Smooth muscle cell (in vitro differentiated cells): Measurements from ENCODE around the gene SGSH. TPM values are rescaled to one million over a fixed set of nuclear protein-coding genes. Genes with fewer than 3 reads are reported as not detected.

Experiments
- DNase-seq: peaks from one replicate; lab custom pipeline; 2025; ENCODE audit not compliant: unreplicated experiment; lab: John Stamatoyannopoulos, UW
- H2AFZ ChIP-seq: fragments of 200-600 bp; sonication (generic); 2 replicates; pipeline ENCODE4 v1.6.0; 2016; ENCODE audit warnings: antibody characterized with exemption, low read depth, mild to moderate bottlenecking
- H3F3A ChIP-seq: fragments of 200-600 bp; sonication (generic); 2 replicates; pipeline ENCODE4 v1.6.0; 2017; ENCODE audit warnings: antibody characterized with exemption, low read depth
- H3K27ac ChIP-seq: fragments of 200-600 bp; sonication (generic); 2 replicates; pipeline ENCODE4 v1.5.1; 2016; ENCODE audit warnings: low read depth, mild to moderate bottlenecking
- H3K27me3 ChIP-seq: fragments of 200-600 bp; sonication (generic); 2 replicates; pipeline ENCODE4 v1.6.1; 2016; ENCODE audit warnings: low read depth, mild to moderate bottlenecking
- H3K36me3 ChIP-seq: fragments of 200-600 bp; sonication (generic); 2 replicates; pipeline ENCODE4 v1.5.1; 2016; ENCODE audit warnings: low read depth
- H3K4me1 ChIP-seq: fragments of 200-600 bp; sonication (generic); 2 replicates; pipeline ENCODE4 v1.5.1; 2016; ENCODE audit warnings: low read depth
- H3K4me2 ChIP-seq: fragments of 200-600 bp; sonication (generic); 2 replicates; pipeline ENCODE4 v1.6.0; 2016; ENCODE audit warnings: mild to moderate bottlenecking
- H3K4me3 ChIP-seq: fragments of 200-600 bp; sonication (generic); 2 replicates; pipeline ENCODE4 v1.5.1; 2016; ENCODE audit warnings: mild to moderate bottlenecking
- H3K79me2 ChIP-seq: fragments of 200-600 bp; sonication (generic); 2 replicates; pipeline ENCODE4 v1.6.0; 2016; ENCODE audit warnings: low read depth, mild to moderate bottlenecking
- H3K9ac ChIP-seq: fragments of 200-600 bp; sonication (generic); 2 replicates; pipeline ENCODE4 v1.6.0; 2016; ENCODE audit warnings: low read depth
- H3K9me3 ChIP-seq: fragments of 200-600 bp; sonication (generic); replicated peaks from 2 replicates; pipeline ENCODE4 v1.5.1; 2016; ENCODE audit warnings: low read depth
- H4K20me1 ChIP-seq: fragments of 200-600 bp; sonication (generic); 2 replicates; pipeline ENCODE4 v1.6.0; 2016; ENCODE audit warnings: low read depth
- WGBS: methylation state at CpG from one replicate; pipeline ENCODE4 v1.1.7; 2016; ENCODE audit warnings: low lambda C conversion rate; 5-methylcytosine and 5-hydroxymethylcytosine counted together
- polyA plus RNA-seq: library from polyadenylated mRNA; unstranded; fragments of >200 nt; fragmentation: Nextera tagmentation; extraction: Ambion mirVana; gene quantifications from 2 replicates; pipeline ENCODE4 v1.2.1, GENCODE V29; 2016
- total RNA-seq: library from RNA; depleted of rRNA; stranded (reverse); fragments of >200 nt; gene quantifications from 2 replicates; pipeline ENCODE4 v1.2.3, GENCODE V29; 2014
- TF ChIP-seq, protein P1 (sequence below): fragments of 200-600 bp; sonication (generic); IDR thresholded peaks from 2 replicates; pipeline ENCODE4 v1.5.1; 2017; ENCODE audit warnings: borderline replicate concordance, mild to moderate bottlenecking, antibody characterized with exemption; ENCODE audit not compliant: insufficient read depth, poor library complexity, severe bottlenecking

The SGSH gene
- total and polyA plus RNA-seq, 2 experiments from 2014 or later = 5.8 to 29.2 TPM

DNA sequence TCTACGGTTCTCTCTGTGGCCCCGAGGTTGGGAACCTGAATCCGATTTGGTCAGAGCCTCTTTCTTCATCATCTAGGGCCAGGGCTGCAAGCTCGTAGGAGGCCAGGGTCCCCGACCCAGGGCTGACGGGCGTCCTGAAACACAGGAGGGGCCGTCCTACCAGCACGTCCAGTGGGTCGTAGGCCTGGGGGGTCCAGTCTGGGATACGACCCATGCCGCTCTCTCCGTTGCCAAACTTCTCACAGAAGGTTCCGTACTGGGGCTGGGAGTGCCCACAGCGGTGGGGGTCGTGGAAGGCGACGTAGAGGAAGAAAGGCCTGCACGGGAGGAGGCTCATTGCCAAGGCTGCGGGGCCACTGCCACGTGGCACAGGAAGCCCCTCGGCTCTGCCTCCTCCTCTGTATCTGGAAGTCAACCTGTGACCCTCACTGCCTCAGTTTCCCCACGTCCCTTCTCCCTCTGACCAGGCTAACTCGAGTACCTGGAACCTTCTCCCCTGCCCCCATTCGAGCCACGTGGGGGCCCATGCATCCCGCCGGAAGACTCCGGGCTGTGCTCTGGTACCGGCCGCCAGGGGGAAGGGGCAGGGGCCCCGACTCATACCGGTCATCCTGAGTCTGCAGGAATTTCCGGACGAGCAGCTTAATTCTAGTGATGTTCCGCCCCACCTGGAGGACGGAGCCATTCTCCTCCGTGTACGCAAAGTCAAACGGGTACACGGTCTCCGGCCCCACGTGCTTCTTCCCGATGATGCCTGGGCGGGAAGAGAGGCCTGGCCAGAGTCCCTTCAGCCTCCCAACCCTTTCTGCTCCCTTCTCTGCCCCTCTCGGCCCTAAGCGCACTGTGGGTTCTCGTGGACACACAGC, 5.9 kb downstream of the SGSH start:
- Histone ChIP-seq H3K9ac (no peak overlapping the region), H3K4me1 (peaks cover 2% of the 10 kb centered on the region), H4K20me1 (peaks cover 15% of the 10 kb centered on the region), H3K79me2 (peaks cover 4% of the 10 kb centered on the region), H3K9me3 (no peaks in the 10 kb centered on the region), H2AFZ (no peak overlapping the region), H3K27me3 (no peaks in the 10 kb centered on the region), H3K27ac (no peak overlapping the region), H3K4me2 (no peak overlapping the region), H3K4me3 (no peak overlapping the region), H3K36me3 (no peaks in the 10 kb centered on the region), H3F3A (no peaks in the 10 kb centered on the region)
- TF ChIP-seq, protein P1, sequence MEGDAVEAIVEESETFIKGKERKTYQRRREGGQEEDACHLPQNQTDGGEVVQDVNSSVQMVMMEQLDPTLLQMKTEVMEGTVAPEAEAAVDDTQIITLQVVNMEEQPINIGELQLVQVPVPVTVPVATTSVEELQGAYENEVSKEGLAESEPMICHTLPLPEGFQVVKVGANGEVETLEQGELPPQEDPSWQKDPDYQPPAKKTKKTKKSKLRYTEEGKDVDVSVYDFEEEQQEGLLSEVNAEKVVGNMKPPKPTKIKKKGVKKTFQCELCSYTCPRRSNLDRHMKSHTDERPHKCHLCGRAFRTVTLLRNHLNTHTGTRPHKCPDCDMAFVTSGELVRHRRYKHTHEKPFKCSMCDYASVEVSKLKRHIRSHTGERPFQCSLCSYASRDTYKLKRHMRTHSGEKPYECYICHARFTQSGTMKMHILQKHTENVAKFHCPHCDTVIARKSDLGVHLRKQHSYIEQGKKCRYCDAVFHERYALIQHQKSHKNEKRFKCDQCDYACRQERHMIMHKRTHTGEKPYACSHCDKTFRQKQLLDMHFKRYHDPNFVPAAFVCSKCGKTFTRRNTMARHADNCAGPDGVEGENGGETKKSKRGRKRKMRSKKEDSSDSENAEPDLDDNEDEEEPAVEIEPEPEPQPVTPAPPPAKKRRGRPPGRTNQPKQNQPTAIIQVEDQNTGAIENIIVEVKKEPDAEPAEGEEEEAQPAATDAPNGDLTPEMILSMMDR = no peak
- no peak for DNase-seq
- 96% methylated on average over 48 of the region's 48 CpGs for WGBS

DNA sequence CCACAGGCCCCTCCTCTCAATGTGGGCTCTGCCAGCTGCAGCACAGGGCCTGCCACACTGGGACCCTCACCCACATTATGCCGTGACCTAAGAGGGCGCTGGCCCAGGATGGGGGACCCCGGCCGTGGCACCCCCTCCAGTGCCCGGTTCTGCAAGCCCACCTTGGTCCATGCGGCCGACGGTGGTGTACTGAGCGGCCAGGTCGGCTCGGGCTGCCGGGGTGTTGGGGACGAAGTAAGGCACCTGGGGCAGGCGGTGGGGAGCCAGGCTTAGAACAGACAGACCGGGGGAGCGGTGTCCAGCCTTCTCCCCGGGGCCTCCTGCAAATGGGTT, 6.5 kb downstream of the SGSH start:
- no peak overlapping the region for H3K9ac ChIP-seq
- no peaks in the 10 kb centered on the region for H3K27me3 ChIP-seq
- H3K9me3 ChIP-seq = no peaks in the 10 kb centered on the region
- no peak overlapping the region for H3K4me3 ChIP-seq
- H3F3A ChIP-seq = no peaks in the 10 kb centered on the region
- H3K4me1 ChIP-seq = no peaks in the 10 kb centered on the region
- 99% methylated on average over 16 of the region's 17 CpGs for WGBS
- peaks cover 13% of the 10 kb centered on the region for H4K20me1 ChIP-seq
- H2AFZ ChIP-seq = no peak overlapping the region
- H3K4me2 ChIP-seq = no peak overlapping the region
- H3K36me3 ChIP-seq = no peaks in the 10 kb centered on the region
- no peak for DNase-seq
- TF ChIP-seq, protein P1 = no peak
- peaks cover 4% of the 10 kb centered on the region for H3K79me2 ChIP-seq
- no peak overlapping the region for H3K27ac ChIP-seq

DNA sequence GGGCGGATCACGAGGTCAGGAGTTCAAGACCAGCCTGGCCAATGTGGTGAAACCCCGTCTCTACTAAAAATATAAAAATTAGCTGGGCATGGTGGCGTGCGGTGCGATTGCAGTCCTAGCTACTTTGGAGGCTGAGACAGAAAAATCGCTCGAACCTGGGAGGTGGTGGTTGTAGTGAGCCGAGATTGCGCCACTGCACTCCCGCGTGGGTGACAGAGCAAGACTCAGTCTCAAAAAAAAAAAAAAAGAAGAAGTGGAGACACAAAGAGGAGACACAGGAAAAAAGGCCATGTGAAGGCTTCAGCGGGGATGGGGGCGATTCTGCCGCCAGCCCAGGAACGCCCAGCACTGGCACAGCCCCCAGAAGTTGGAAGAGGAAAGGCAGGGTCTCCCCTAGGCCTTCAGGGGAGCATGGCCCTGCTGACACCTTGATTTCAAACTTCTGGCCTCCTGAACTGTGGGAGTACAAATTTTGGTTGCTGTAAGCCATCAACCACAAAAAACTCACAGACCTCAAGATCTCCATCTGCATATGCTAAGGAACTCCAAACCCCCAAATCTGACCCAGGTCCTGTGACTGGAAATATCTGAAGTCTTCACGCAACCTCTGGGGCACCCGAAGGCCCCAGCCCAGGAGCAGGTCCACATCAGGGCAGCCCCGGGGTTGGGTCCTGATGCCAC, 7.0 kb downstream of the SGSH start:
- H3K27ac ChIP-seq = no peak overlapping the region
- H3K9me3 ChIP-seq = no peaks in the 10 kb centered on the region
- H3K27me3 ChIP-seq = no peaks in the 10 kb centered on the region
- no peak overlapping the region for H2AFZ ChIP-seq
- no peak overlapping the region for H3K9ac ChIP-seq
- no peak for DNase-seq
- H3K36me3 ChIP-seq = no peaks in the 10 kb centered on the region
- TF ChIP-seq, protein P1 = no peak
- H3K4me2 ChIP-seq = no peak overlapping the region
- H3F3A ChIP-seq = no peaks in the 10 kb centered on the region
- H3K79me2 ChIP-seq = peaks cover 3% of the 10 kb centered on the region
- no peak overlapping the region for H3K4me3 ChIP-seq
- H3K4me1 ChIP-seq = no peaks in the 10 kb centered on the region
- 98% methylated on average over 19 of the region's 19 CpGs for WGBS
- peaks cover 8% of the 10 kb centered on the region for H4K20me1 ChIP-seq

DNA sequence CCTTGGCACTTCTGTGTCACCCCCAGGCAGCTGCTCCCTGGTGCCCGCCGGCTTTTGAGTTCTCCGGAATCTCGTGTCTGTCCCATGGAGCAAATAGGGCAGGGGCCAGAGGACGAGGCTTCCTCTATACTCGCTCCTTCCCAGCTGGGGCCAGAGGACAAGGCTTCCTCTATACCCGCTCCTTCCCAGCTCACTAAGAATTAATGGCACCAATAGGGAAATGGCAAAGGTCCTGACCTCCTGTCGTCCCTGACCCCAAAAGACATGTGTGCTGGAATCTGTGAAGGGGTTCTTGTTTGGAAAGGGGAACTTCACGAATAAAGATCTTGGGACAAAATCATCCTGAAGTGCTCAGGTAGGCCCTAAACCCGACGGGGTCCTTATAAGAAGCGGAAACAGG, 7.6 kb downstream of the SGSH start:
- Histone ChIP-seq H3F3A (no peaks in the 10 kb centered on the region), H3K27me3 (no peaks in the 10 kb centered on the region), H3K4me3 (no peak overlapping the region), H3K4me2 (no peak overlapping the region), H2AFZ (no peak overlapping the region), H3K9ac (no peak overlapping the region), H3K9me3 (no peaks in the 10 kb centered on the region), H4K20me1 (peaks cover 2% of the 10 kb centered on the region), H3K27ac (no peak overlapping the region), H3K36me3 (no peaks in the 10 kb centered on the region), H3K79me2 (no peaks in the 10 kb centered on the region), H3K4me1 (no peaks in the 10 kb centered on the region)
- 98% methylated on average over 12 of the region's 12 CpGs for WGBS
- TF ChIP-seq, protein P1 = no peak
- no peak for DNase-seq
